IMR-90 (cell line): ENCODE measurements around the gene CLEC19A.

Source experiments
- CTCF ChIP-seq: conservative IDR thresholded peaks from 2 replicates; pipeline ENCODE4 v1.5.1; 2012; ENCODE audit warnings: mild to moderate bottlenecking, low read depth, low read length, improper control_type of control experiment
- POLR2A ChIP-seq: IDR thresholded peaks from 2 replicates; pipeline ENCODE4 v1.6.1; 2012; ENCODE audit warnings: mild to moderate bottlenecking, low read depth, low read length

- TF ChIP-seq POLR2A (no peak), CTCF (no peak)
Observed at GRCh38 chr16:19299565-19299964, 14.0 kb downstream of the CLEC19A start.
